D341Med (cell line): Measurements from ENCODE around the gene RITA1.

Experiments
- DNase-seq: peaks from one replicate; pipeline ENCODE4 v3.0.0; 2012; ENCODE audit warnings: low spot score

RITA1 gene

GRCh38 chr12:113154351-113154973, 31.1 kb upstream of the RITA1 start:
- DNase-seq = no peak

GRCh38 chr12:113155060-113155459, 30.5 kb upstream of the RITA1 start:
- DNase-seq = no peak

GRCh38 chr12:113155646-113156045, 29.9 kb upstream of the RITA1 start:
- no peak for DNase-seq

GRCh38 chr12:113157218-113157859, 28.2 kb upstream of the RITA1 start:
- DNase-seq = no peak

- no peak for DNase-seq
Measured at GRCh38 chr12:113158439-113159203, 26.9 kb upstream of the RITA1 start.

GRCh38 chr12:113159937-113160336, 25.6 kb upstream of the RITA1 start:
- DNase-seq = no peak

GRCh38 chr12:113161415-113162016, 24.0 kb upstream of the RITA1 start:
- DNase-seq = peak; percentile 92

GRCh38 chr12:113162102-113163029, 23.2 kb upstream of the RITA1 start:
- DNase-seq = no peak

GRCh38 chr12:113163030-113163360, 22.5 kb upstream of the RITA1 start:
- DNase-seq = no peak

GRCh38 chr12:113164014-113164413, 21.5 kb upstream of the RITA1 start:
- DNase-seq = no peak

- no peak for DNase-seq
Measured at GRCh38 chr12:113165521-113166450, 19.7 kb upstream of the RITA1 start.

GRCh38 chr12:113167868-113168267, 17.7 kb upstream of the RITA1 start:
- no peak for DNase-seq

- DNase-seq = no peak
Measured at GRCh38 chr12:113169697-113170096, 15.8 kb upstream of the RITA1 start.

GRCh38 chr12:113170457-113170856, 15.1 kb upstream of the RITA1 start:
- no peak for DNase-seq

GRCh38 chr12:113170926-113171325, 14.6 kb upstream of the RITA1 start:
- DNase-seq = no peak

- no peak for DNase-seq
Measured at GRCh38 chr12:113171543-113171942, 14.0 kb upstream of the RITA1 start.

- no peak for DNase-seq
Measured at GRCh38 chr12:113172185-113172584, 13.3 kb upstream of the RITA1 start.

- DNase-seq = no peak
Measured at GRCh38 chr12:113173081-113173698, 12.3 kb upstream of the RITA1 start.

- peak; percentile 87 for DNase-seq
Measured at GRCh38 chr12:113174461-113175384, 10.8 kb upstream of the RITA1 start.
